NCI-H146 treated with DMSO at 0.1 percent for 48 hours (cell line): ENCODE measurements around the gene TNIP3.
"Not testable (repeated sequence)": the region's sequence is repeated elsewhere in the genome, so short reads cannot be mapped to it uniquely, and the experiment has no call there.

Source experiments
- DNase-seq: peaks from one replicate; lab custom pipeline; 2025; ENCODE audit not compliant: unreplicated experiment; lab: John Stamatoyannopoulos, UW

The TNIP3 gene

GRCh38 chr4:121180558-121180957 lies 16.4 kb upstream of the TNIP3 start:
- DNase-seq, result no peak

GRCh38 chr4:121177246-121178137 lies 13.4 kb upstream of the TNIP3 start:
- no peak for DNase-seq

DNA sequence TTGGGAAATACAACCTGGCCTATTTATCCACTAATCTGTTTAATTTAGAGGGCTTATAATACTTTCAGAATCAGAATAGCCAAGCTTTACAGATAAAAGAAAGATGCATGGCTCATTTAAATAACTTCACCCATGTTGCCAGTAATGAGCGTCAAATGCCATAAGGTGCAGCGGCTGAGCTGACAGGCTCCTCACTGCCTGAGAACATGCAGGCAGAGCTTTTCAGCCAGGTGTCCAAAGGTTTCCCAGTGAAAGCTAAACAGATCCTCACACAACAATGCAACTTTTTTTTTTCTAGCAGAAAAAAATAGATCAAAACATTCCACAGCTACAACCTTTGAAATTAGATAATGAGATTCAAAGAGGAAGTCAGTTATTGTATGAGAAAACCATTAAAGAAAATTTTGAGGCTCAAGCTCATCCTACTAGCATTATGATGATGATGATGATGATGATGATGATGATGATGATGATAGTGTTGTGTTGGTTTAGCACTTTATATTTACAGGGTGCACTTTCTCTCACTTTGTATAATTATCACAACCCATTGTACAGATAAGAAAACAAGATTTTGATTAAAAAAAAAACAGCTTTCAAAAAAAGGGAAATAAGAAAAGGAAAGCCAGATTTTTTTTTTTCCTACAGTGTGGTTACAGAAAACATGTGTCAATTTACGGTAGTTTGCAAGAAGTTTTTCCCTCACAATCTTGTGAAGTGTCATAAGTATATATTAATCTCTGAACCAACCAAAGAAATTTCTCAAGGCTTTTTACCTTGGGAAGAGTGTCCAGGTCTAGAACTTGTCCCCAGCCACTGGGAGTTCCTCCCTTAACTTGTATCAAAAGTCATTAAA lies 12.2 kb upstream of the TNIP3 start:
- DNase-seq, result no peak

GRCh38 chr4:121171477-121171876 lies 7.4 kb upstream of the TNIP3 start:
- DNase-seq, result not testable (repeated sequence)

DNA sequence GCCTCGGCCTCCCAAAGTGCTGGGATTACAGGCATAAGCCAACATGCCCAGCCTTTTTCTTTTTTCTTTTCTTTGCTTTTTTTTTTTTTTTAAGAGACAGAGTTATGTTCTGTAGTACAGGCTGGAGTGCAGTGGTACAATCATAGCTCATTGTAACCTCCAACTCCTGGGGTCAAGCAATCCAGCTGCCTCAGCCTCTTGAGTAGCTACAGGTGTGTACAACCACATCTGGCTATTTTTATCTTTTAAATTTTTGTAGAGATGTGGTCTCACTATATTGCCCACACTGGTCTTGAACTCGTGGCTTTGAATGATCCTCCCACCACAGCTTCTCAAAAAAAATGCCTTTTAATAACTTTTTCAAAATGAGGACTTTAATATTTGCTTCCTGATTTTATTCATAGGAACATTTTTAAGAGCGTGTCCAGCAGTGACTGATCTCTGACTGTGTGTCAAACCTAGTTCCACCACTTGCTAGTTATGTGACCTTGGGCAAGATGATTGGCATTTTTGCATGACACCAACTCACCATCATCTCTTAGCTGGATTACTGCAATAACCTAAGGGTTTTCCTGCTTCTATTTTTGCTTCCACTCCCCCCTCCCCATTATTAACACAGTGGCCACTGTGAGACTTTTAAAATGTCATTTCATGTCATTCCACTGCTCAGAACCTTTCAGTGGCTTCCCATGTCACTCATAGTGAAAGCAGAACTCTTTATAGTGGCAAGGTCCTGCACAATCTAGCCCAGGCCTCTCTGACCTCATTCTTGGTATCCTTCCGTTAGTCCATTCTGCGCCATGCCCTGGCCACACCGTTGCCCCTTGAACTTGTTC lies 4.5 kb upstream of the TNIP3 start:
- DNase-seq, result no peak

GRCh38 chr4:121166976-121167375 lies 2.9 kb upstream of the TNIP3 start:
- DNase-seq, result no peak

DNA sequence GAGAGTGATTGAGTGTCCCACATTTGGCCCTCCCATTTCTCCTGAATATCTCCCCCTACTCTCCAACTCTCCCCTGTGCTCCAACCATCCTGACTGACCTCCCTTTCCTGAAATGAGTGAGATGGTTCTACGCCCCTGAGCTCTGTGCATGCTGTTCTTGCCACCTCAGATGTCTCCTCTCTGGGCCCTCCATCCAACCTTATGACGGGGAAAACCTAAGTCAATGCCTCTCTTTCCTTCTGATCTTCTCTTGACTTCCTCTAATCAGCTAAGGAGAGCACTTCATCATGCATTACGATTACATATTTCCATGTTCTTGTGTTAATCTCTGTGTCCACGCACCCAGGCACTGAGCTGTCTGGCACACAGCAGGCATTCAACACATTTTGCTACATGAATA lies 1.1 kb upstream of the TNIP3 start:
- no peak for DNase-seq

DNA sequence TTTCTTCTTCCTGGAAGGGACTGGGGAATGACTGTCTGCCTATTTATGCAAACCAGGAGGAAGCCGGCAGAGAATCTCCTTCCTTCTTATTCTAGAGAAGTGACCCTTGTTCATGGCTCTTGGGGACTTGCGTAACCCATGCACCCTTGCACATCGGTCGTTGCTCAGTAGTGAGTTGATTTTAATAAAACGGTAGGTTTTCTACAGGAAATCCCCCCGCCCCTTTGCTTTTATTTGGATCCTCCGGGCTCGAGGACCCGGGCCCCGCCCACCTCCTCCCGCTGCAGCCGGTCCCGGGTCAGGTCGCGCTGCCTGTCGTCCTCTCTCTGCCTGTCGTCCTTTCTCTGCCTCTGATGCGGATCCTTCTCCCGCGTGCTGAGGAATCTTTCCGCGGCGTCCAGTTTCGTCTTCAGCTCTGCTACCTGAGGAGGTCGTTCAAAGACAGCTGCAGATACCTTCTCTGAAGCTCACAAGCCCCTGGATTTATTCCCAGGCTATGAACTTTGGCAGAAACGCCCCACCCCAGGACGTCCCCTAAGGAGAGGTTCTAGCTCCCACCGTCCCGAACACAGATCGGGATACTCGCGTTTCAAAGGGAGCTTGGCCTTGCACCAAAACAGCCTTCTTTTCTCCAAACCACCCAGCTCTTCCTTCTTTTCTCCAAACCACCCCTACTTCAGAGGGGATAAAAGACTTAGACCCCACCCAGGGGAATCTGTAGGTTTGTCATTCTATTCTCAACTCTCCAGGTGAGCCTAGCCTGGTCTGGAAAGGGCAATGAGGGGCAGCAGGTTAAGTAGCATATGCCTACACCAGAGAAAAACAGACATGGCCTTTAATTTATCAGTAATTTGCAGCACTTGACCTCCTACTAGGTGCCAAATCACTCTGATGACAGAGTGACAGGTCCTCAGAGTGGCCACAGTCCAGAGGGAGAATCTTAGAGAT lies 7.0 kb downstream of the TNIP3 start:
- DNase-seq, result no peak

GRCh38 chr4:121155893-121156292 lies 8.2 kb downstream of the TNIP3 start:
- DNase-seq, result no peak

DNA sequence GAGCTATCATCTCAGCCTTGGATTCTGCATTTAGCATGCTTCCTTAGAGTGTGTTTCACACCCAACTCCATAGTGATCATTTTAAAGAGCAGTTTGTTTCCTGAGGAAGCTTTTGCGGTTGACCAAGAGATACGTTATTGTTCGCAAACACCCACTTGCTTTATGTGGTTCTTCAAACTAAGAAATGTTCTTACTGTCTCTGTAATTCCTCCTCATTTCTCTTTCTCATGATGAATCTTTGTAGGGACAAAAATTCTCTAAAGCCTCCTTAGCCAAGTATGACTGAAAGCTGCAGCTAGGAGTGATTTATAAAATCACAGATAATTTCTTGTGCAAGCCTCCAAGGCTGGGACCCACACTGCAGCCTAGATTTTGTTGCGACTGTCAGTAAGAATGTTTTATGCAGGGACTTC lies 10.0 kb downstream of the TNIP3 start:
- no peak for DNase-seq

DNA sequence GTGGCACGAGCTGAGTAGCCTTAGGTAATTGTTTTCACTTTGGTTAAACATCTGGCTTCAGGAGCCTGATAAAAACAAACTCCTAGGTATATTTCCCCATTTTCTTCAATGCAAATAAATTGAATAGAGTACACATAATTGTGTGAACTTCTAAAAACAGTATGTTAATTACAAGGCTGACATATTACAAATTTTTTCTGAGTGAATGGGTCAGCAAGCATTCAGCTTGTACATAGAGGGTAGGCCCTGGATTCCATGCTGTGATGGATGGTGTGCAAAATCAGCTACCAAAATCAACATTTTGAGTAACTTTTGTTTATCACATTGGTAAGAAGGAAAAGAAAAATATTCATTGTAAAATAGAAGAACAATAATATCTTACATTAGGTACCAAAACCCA lies 12.2 kb downstream of the TNIP3 start:
- no peak for DNase-seq

GRCh38 chr4:121150486-121150885 lies 13.6 kb downstream of the TNIP3 start:
- no peak for DNase-seq

- DNase-seq, result no peak
Observed at GRCh38 chr4:121150003-121150402, 14.1 kb downstream of the TNIP3 start.

GRCh38 chr4:121148621-121149020 lies 15.5 kb downstream of the TNIP3 start:
- DNase-seq, result no peak

DNA sequence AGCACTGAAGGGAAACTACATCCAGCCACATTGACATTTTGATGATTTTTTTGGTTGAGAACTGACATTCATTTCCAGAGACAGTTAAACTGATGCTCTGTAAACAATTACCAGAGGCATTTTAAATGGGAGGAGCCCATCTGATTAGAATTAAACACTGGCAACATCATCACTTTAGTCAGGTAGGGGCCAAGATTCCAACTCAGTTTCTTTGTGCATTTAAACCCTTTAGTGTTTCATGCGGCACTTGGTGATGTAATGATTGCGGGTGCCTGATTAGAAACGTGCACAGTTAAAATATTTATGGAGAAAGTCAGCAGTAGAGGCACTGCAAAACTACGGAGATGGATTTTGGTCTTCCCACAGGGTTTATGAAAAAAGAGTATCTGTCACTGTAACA lies 16.1 kb downstream of the TNIP3 start:
- no peak for DNase-seq

DNA sequence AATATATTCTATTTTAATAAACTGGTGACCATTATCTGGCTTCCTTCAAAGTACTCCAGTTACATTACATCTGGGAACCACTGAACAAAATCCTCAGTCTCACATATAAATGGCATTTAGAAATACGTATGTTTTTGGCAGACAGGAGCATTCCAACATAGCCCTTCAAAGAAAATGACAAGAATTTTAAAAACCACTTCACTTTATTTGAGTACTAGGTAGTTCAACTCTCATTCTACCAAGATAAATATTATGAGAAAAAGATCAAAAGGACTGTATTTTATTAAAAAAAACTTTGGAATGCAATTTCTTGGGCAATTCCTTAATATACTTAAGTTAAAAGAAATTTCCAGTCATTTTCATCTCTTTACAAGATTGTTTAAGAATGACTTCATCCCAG lies 17.6 kb downstream of the TNIP3 start:
- no peak for DNase-seq

- no peak for DNase-seq
Observed at GRCh38 chr4:121145430-121145829, 18.7 kb downstream of the TNIP3 start.

DNA sequence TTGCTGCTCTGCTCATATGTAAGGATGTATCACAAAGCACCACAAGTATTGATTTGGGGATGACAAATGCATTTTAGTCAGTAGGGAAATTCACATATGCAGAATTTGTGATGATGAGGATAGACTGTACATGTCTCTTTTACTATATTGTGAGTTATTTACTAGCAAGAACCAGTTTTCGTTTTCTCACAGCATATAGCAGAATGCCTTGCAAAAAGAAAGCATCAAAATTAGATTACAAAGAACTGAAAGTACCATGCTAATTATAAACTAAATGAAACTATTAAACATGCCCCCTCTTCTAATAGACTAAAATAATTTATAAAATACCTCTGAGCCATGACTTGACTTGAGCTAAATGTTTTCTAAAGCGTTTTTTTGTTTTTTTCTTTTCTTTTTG lies 20.1 kb downstream of the TNIP3 start:
- no peak for DNase-seq

GRCh38 chr4:121143131-121143530 lies 21.0 kb downstream of the TNIP3 start:
- DNase-seq, result no peak
